ENCODE results near the gene ITIH2. TPM values are rescaled to one million over a fixed set of nuclear protein-coding genes. Genes with fewer than 3 reads are reported as not detected.

Gene ITIH2
- total and polyA plus RNA-seq, 2 experiments from 2014 or later: 70.2 to 181 TPM

- WGBS (ENCODE audit: low lambda C conversion rate, missing lambda C conversion rate): 89% methylated on average over 5 of the region's 5 CpGs
- H3K4me1 ChIP-seq (ENCODE audit: insufficient read depth): no peaks in the 10 kb centered on the region
- H4K20me1 ChIP-seq (ENCODE audit: insufficient read depth, poor library complexity, severe bottlenecking): no peaks in the 10 kb centered on the region
- no peak for DNase-seq (ENCODE audit: low spot score)
- H3K27me3 ChIP-seq: no peaks in the 10 kb centered on the region
- no peak overlapping the region for H3K4me2 ChIP-seq
- H3K79me2 ChIP-seq: no peaks in the 10 kb centered on the region
- H3K36me3 ChIP-seq (replicated peaks; ENCODE audit: insufficient read depth, low read depth): no peaks in the 10 kb centered on the region
- H3K27ac ChIP-seq: no peak overlapping the region
- TF ChIP-seq EZH2 (IDR thresholded peaks at IDR 0.05; ENCODE audit: borderline replicate concordance) (no peak), EZH2phosphoT487 (IDR thresholded peaks at IDR 0.05; ENCODE audit: low read depth, severe bottlenecking, unreplicated experiment) (no peak), CTCF (IDR thresholded peaks at IDR 0.05; ENCODE audit: poor library complexity) (no peak)
- no peaks in the 10 kb centered on the region for H3K9me2 ChIP-seq (replicated peaks; ENCODE audit: insufficient read depth)
- no peak overlapping the region for H3K4me3 ChIP-seq
- no peak overlapping the region for H2AFZ ChIP-seq
- no peaks in the 10 kb centered on the region for H3K9me3 ChIP-seq (ENCODE audit: low read depth)
Measured at GRCh38 chr10:7717767-7718166, 14.7 kb downstream of the ITIH2 start.

- Histone ChIP-seq H3K9me2 (replicated peaks; ENCODE audit: insufficient read depth) (no peaks in the 10 kb centered on the region), H3K79me2 (no peaks in the 10 kb centered on the region), H3K27me3 (no peaks in the 10 kb centered on the region), H3K36me3 (replicated peaks; ENCODE audit: insufficient read depth, low read depth) (no peaks in the 10 kb centered on the region), H3K4me2 (no peak overlapping the region), H3K4me3 (no peak overlapping the region), H4K20me1 (ENCODE audit: insufficient read depth, poor library complexity, severe bottlenecking) (no peaks in the 10 kb centered on the region), H3K4me1 (ENCODE audit: insufficient read depth) (no peaks in the 10 kb centered on the region), H3K9me3 (ENCODE audit: low read depth) (no peaks in the 10 kb centered on the region), H2AFZ (no peak overlapping the region), H3K27ac (no peak overlapping the region)
- DNase-seq (ENCODE audit: low spot score): no peak
- 90% methylated on average over 4 of the region's 4 CpGs for WGBS (ENCODE audit: low lambda C conversion rate, missing lambda C conversion rate)
- TF ChIP-seq CTCF (IDR thresholded peaks at IDR 0.05; ENCODE audit: poor library complexity): no peak
- TF ChIP-seq EZH2 (IDR thresholded peaks at IDR 0.05; ENCODE audit: borderline replicate concordance): no peak
- TF ChIP-seq EZH2phosphoT487 (IDR thresholded peaks at IDR 0.05; ENCODE audit: low read depth, severe bottlenecking, unreplicated experiment): no peak
Measured at GRCh38 chr10:7718685-7719084, 15.6 kb downstream of the ITIH2 start.

- Histone ChIP-seq H3K4me3 (no peak overlapping the region), H3K9me2 (replicated peaks; ENCODE audit: insufficient read depth) (no peaks in the 10 kb centered on the region), H4K20me1 (ENCODE audit: insufficient read depth, poor library complexity, severe bottlenecking) (no peaks in the 10 kb centered on the region), H3K4me1 (ENCODE audit: insufficient read depth) (no peaks in the 10 kb centered on the region), H2AFZ (no peak overlapping the region), H3K9me3 (ENCODE audit: low read depth) (no peaks in the 10 kb centered on the region), H3K4me2 (no peak overlapping the region), H3K36me3 (replicated peaks; ENCODE audit: insufficient read depth, low read depth) (no peaks in the 10 kb centered on the region), H3K27me3 (peaks cover 6% of the 10 kb centered on the region), H3K79me2 (no peaks in the 10 kb centered on the region), H3K27ac (no peak overlapping the region)
- TF ChIP-seq CTCF (IDR thresholded peaks at IDR 0.05; ENCODE audit: poor library complexity) (no peak), EZH2phosphoT487 (IDR thresholded peaks at IDR 0.05; ENCODE audit: low read depth, severe bottlenecking, unreplicated experiment) (no peak), EZH2 (IDR thresholded peaks at IDR 0.05; ENCODE audit: borderline replicate concordance) (no peak)
- DNase-seq (ENCODE audit: low spot score): no peak
- 86% methylated on average over 10 of the region's 10 CpGs for WGBS (ENCODE audit: low lambda C conversion rate, missing lambda C conversion rate)
Measured at GRCh38 chr10:7720478-7720877, 17.4 kb downstream of the ITIH2 start.

Measured in hepatocyte (in vitro differentiated cells).